Naive B cell (primary cell): ENCODE measurements around the gene ITGA2B. TPM values are rescaled to one million over a fixed set of nuclear protein-coding genes. Genes with fewer than 3 reads are reported as not detected.

ENCODE experiments used
- ATAC-seq, 2 donors: fragments of 150-1000 bp; cut with Tn5 transposase; 2 replicates each; pipeline ENCODE4 v1.10.0; 2021; ENCODE audit warnings: low read depth in 2 of 2, mild to moderate bottlenecking in 2 of 2, moderate library complexity in 2 of 2
- DNase-seq: peaks from one replicate; pipeline ENCODE4 v3.0.0; 2022
- H3K27ac Mint-ChIP-seq, 6 donors: one replicate each; pipeline ENCODE4 v1.8.0; 2020 to 2022; ENCODE audit warnings: mild to moderate bottlenecking in 6 of 6, mixed read lengths in 6 of 6, moderate library complexity in 5 of 6, inconsistent platforms in 2 of 6
- H3K27me3 Mint-ChIP-seq, 3 donors: one replicate each; pipeline ENCODE4 v1.8.0; 2021 to 2022; ENCODE audit warnings: mixed read lengths in 3 of 3, mild to moderate bottlenecking in 1 of 3
- H3K36me3 Mint-ChIP-seq, 2 donors: one replicate each; pipeline ENCODE4 v1.8.0; 2020 to 2022; ENCODE audit warnings: mixed read lengths in 2 of 2, inconsistent platforms in 1 of 2, mild to moderate bottlenecking in 1 of 2
- H3K4me1 Mint-ChIP-seq, 3 donors: one replicate each; pipeline ENCODE4 v1.8.0; 2020 to 2022; ENCODE audit warnings: mixed read lengths in 3 of 3, inconsistent platforms in 1 of 3, mild to moderate bottlenecking in 1 of 3, moderate library complexity in 1 of 3
- H3K4me3 Mint-ChIP-seq, 8 donors: one replicate each; pipeline ENCODE4 v1.8.0; 2020 to 2022; ENCODE audit warnings: mild to moderate bottlenecking in 8 of 8, mixed read lengths in 8 of 8, moderate library complexity in 8 of 8, inconsistent platforms in 2 of 8
- H3K9me3 Mint-ChIP-seq, 7 donors: one replicate each; pipeline ENCODE4 v1.8.0; 2020 to 2022; ENCODE audit warnings: mixed read lengths in 7 of 7, mild to moderate bottlenecking in 5 of 7, inconsistent platforms in 2 of 7, moderate library complexity in 1 of 7
- polyA plus RNA-seq, 6 donors: library from polyadenylated mRNA; unstranded; fragments of 300-500 nt; fragmentation: Illumina TruSeq; gene quantifications; one replicate each; pipeline ENCODE4 v1.2.3, GENCODE V29; 2021; ENCODE audit warnings: low read depth in 6 of 6

ITGA2B gene
- polyA plus RNA-seq, 6 donors from 2014 or later: 0.70 to 7.1 (median 5.1) TPM

DNA sequence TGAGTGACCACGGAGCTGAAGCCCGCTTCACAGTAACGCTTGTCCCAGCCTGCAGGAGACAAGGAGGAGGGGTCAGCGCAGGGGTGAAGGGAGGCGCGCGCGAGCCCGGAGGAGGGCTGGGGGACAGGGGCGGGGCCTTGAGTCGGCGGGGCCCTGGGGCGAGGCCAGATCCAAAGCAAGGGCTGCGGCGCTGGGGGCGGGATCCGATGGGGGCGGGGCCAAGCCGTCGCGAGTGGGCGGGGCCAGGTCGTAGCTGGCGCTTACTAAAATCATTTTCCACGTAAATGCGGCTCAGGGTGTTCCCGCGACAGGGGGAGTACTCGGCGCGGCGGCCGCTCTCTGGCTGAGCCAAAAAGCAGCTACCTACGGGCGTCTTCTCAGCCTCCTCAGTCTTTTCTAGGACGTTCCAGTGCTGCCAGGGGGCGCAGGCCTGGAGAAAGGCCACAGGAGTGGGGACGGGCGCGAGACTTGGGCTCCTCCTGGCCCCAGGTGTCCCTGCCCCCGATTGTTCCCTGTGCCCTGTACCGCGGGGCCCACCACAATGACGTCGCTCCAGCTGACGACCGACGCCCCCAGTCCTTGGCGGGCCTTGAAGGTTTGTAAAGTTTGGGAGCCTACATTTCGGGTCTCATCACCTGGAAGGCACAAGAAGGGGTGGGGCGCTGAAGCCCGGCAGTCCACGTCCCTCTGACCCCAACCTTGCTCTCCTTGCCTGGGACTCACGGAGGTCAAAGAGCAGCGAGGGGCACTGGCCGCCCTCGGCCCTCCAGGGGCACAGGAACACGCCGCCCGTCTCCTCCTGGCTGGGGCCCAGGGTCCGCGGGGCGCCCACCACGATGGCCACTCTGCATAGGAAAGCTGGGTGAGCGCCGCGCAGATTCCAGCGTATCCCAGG is 3.9 kb downstream of the ITGA2B start:
- H3K27ac Mint-ChIP-seq: peak overlapping the region in 2 of 6 donors; percentile 50 to 61
- peak overlapping the region; percentile 68 to 90 (median 82) for H3K4me3 Mint-ChIP-seq
- DNase-seq: peak; percentile 58

GRCh38 chr17:44384823-44385286 is 4.6 kb downstream of the ITGA2B start:
- Mint-ChIP-seq H3K36me3 (peaks cover 0 to 6% of the 10 kb centered on the region in 2 donors), H3K4me3 (peak overlapping the region; percentile 68 to 90 (median 82)), H3K27ac (peak overlapping the region in 1 of 6 donors; percentile 61), H3K9me3 (peaks cover 0 to 2% (median 0%) of the 10 kb centered on the region in 7 donors), H3K27me3 (peaks cover 15 to 60% (median 32%) of the 10 kb centered on the region in 3 donors), H3K4me1 (peaks cover 13 to 23% (median 17%) of the 10 kb centered on the region in 3 donors)
- peak; percentile 27 for ATAC-seq
- DNase-seq: no peak

More for the DNA sequence above, 3.9 kb downstream of the ITGA2B start:
- H3K4me1 Mint-ChIP-seq: peaks cover 14 to 29% (median 22%) of the 10 kb centered on the region in 3 donors
- H3K9me3 Mint-ChIP-seq: peaks cover 0 to 2% (median 0%) of the 10 kb centered on the region in 7 donors
- peak; percentile 85 for ATAC-seq
- H3K27me3 Mint-ChIP-seq: peaks cover 15 to 60% (median 38%) of the 10 kb centered on the region in 3 donors
- H3K36me3 Mint-ChIP-seq: peaks cover 0 to 6% of the 10 kb centered on the region in 2 donors

- Mint-ChIP-seq H3K27ac (peak overlapping the region in 3 of 6 donors; percentile 10 to 61 (median 24)), H3K4me3 (peak overlapping the region in 7 of 8 donors; percentile 22 to 86 (median 68))
Observed at GRCh38 chr17:44384281-44384822, 5.1 kb downstream of the ITGA2B start.

GRCh38 chr17:44383861-44384260 is 5.6 kb downstream of the ITGA2B start:
- ATAC-seq: no peak
- DNase-seq: no peak
- no peaks in the 10 kb centered on the region for H3K9me3 Mint-ChIP-seq
- H3K27ac Mint-ChIP-seq: no peak overlapping the region
- peak overlapping the region in 2 of 8 donors; percentile 39 for H3K4me3 Mint-ChIP-seq
- peaks cover 6 to 16% (median 11%) of the 10 kb centered on the region in 3 donors for H3K4me1 Mint-ChIP-seq
- no peaks in the 10 kb centered on the region for H3K36me3 Mint-ChIP-seq
- peaks cover 9 to 50% (median 24%) of the 10 kb centered on the region in 3 donors for H3K27me3 Mint-ChIP-seq

More at GRCh38 chr17:44384281-44384822, 5.1 kb downstream of the ITGA2B start:
- Mint-ChIP-seq H3K9me3 (peaks cover 0 to under 1% (median 0%) of the 10 kb centered on the region in 7 donors), H3K27me3 (peaks cover 10 to 55% (median 27%) of the 10 kb centered on the region in 3 donors), H3K36me3 (peaks cover 0 to 2% of the 10 kb centered on the region in 2 donors), H3K4me1 (peaks cover 8 to 18% (median 12%) of the 10 kb centered on the region in 3 donors)
- DNase-seq (no peak), ATAC-seq (no peak)

GRCh38 chr17:44383363-44383762 is 6.1 kb downstream of the ITGA2B start:
- no peak for DNase-seq

DNA sequence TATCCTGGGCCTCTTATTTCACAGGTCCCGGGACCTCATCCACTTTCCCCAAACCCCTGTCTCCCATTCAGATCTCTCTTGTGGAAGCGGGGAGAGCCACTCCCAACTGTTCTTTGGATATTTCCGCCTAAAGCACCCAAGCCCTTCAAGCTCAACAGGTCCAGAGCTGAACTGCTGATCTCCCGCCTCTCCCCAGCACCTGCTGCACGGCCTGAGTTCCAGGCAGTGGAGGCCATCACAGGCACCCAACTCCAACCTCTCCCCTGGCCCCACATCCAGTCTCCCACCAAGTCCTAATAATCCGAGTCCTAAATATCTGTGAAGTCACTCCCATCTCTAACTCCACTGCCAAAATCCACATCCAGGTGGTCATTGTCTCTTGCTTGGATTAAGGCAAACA is 6.5 kb downstream of the ITGA2B start:
- H3K27me3 Mint-ChIP-seq: peaks cover 9 to 56% (median 33%) of the 10 kb centered on the region in 3 donors
- H3K9me3 Mint-ChIP-seq: no peaks in the 10 kb centered on the region
- H3K4me1 Mint-ChIP-seq: peaks cover 6 to 15% (median 11%) of the 10 kb centered on the region in 3 donors
- ATAC-seq (no peak), DNase-seq (no peak)
- H3K27ac Mint-ChIP-seq: peak overlapping the region in 2 of 6 donors; percentile 63 to 90
- H3K36me3 Mint-ChIP-seq: no peaks in the 10 kb centered on the region
- peak overlapping the region in 1 of 8 donors; percentile 13 for H3K4me3 Mint-ChIP-seq

More at GRCh38 chr17:44383363-44383762, 6.1 kb downstream of the ITGA2B start:
- Mint-ChIP-seq H3K27me3 (peaks cover 9 to 53% (median 29%) of the 10 kb centered on the region in 3 donors), H3K9me3 (no peaks in the 10 kb centered on the region), H3K27ac (peak overlapping the region in 2 of 6 donors; percentile 63 to 90), H3K36me3 (no peaks in the 10 kb centered on the region), H3K4me1 (peaks cover 6 to 16% (median 11%) of the 10 kb centered on the region in 3 donors), H3K4me3 (peak overlapping the region in 1 of 8 donors; percentile 39)
- no peak for ATAC-seq

GRCh38 chr17:44381810-44382305 is 7.6 kb downstream of the ITGA2B start:
- H3K9me3 Mint-ChIP-seq: no peaks in the 10 kb centered on the region
- ATAC-seq (no peak), DNase-seq (no peak)
- H3K27me3 Mint-ChIP-seq: peaks cover 9 to 56% (median 33%) of the 10 kb centered on the region in 3 donors
- H3K27ac Mint-ChIP-seq: peak overlapping the region in 1 of 6 donors; percentile 0
- H3K4me3 Mint-ChIP-seq: no peak overlapping the region
- no peaks in the 10 kb centered on the region for H3K36me3 Mint-ChIP-seq
- peaks cover 6 to 14% (median 11%) of the 10 kb centered on the region in 3 donors for H3K4me1 Mint-ChIP-seq

DNA sequence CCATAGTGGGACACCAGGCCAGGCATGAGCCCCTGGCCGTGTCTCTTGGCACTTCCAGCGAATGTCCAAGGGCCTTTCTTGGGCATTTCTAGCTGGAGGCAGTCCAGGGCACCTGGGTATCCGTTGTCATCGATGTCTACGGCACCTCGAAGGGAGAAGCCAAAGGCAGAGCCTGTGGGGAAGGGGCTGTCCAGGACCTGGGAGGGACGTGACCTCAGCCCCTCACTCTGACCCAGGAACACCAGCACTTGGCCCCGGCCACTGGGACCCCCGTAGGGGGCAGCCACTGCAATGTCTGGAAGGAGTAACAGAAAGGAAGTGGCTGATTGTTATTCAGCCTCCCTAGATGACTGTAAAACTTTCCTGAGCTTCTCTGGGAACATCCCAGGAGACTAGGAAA is 8.7 kb downstream of the ITGA2B start:
- Mint-ChIP-seq H3K27me3 (peaks cover 9 to 53% (median 39%) of the 10 kb centered on the region in 3 donors), H3K27ac (no peak overlapping the region), H3K36me3 (no peaks in the 10 kb centered on the region), H3K4me1 (peaks cover 0 to 11% (median 7%) of the 10 kb centered on the region in 3 donors), H3K4me3 (no peak overlapping the region), H3K9me3 (no peaks in the 10 kb centered on the region)
- DNase-seq: no peak
- no peak for ATAC-seq

- Mint-ChIP-seq H3K27ac (no peak overlapping the region), H3K4me3 (no peak overlapping the region), H3K36me3 (no peaks in the 10 kb centered on the region), H3K9me3 (no peaks in the 10 kb centered on the region), H3K27me3 (peaks cover 9 to 54% (median 41%) of the 10 kb centered on the region in 3 donors), H3K4me1 (peaks cover 0 to 11% (median 4%) of the 10 kb centered on the region in 3 donors)
- no peak for ATAC-seq
- DNase-seq: no peak
Observed at GRCh38 chr17:44379887-44380286, 9.6 kb downstream of the ITGA2B start.

GRCh38 chr17:44378171-44378705 is 11.2 kb downstream of the ITGA2B start:
- Mint-ChIP-seq H3K27me3 (peaks cover 13 to 53% (median 36%) of the 10 kb centered on the region in 3 donors), H3K36me3 (no peaks in the 10 kb centered on the region), H3K4me1 (peaks cover 0 to 4% (median 2%) of the 10 kb centered on the region in 3 donors), H3K27ac (no peak overlapping the region), H3K4me3 (no peak overlapping the region), H3K9me3 (no peaks in the 10 kb centered on the region)
- no peak for DNase-seq
- no peak for ATAC-seq

GRCh38 chr17:44376779-44377178 is 12.7 kb downstream of the ITGA2B start:
- DNase-seq (no peak), ATAC-seq (no peak)
- Mint-ChIP-seq H3K4me1 (peaks cover 0 to 4% (median 0%) of the 10 kb centered on the region in 3 donors), H3K9me3 (no peaks in the 10 kb centered on the region), H3K4me3 (no peak overlapping the region), H3K27me3 (peaks cover 13 to 50% (median 28%) of the 10 kb centered on the region in 3 donors), H3K36me3 (no peaks in the 10 kb centered on the region), H3K27ac (no peak overlapping the region)

DNA sequence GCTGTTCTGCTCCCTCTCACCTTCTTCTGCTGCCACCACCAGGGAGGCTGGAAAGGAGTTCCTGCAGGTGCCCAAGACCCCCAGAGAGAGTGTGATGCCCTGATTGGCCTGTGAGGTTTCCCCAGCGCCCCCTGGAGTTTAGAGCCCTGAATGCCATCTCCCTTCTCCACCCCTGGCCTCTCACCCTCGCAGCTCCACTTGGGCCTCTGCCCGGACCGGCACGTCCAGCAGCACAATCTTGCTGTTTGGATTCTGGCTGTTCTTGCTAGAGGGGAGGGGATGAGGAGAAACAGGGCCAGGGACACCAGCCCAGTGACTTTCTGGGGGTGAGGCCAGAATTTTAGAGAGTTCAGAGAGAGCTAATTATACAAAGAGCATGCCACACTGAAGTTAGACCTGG is 13.3 kb downstream of the ITGA2B start:
- H3K36me3 Mint-ChIP-seq: no peaks in the 10 kb centered on the region
- H3K27ac Mint-ChIP-seq: no peak overlapping the region
- no peak for DNase-seq
- ATAC-seq: peak; percentile 37 to 39
- H3K4me1 Mint-ChIP-seq: peaks cover 0 to 4% (median 0%) of the 10 kb centered on the region in 3 donors
- peaks cover 17 to 53% (median 31%) of the 10 kb centered on the region in 3 donors for H3K27me3 Mint-ChIP-seq
- no peaks in the 10 kb centered on the region for H3K9me3 Mint-ChIP-seq
- H3K4me3 Mint-ChIP-seq: no peak overlapping the region
